ENCODE data around the gene GALNT8. TPM values are rescaled to one million over a fixed set of nuclear protein-coding genes. Genes with fewer than 3 reads are reported as not detected.
A peak's percentile ranks its signal among the peaks of the same experiment; 100 is the strongest.

The GALNT8 gene
- total and polyA plus RNA-seq, 4 experiments from 2014 or later, result 0.99 to 3.4 (median 1.6) TPM

GRCh38 chr12:4813741-4814140 lies 93.5 kb downstream of the GALNT8 start:
- ChIA-PET POLR2A (ENCODE audit: partially characterized antibody) (interaction anchor here (1.2 kb wide), 1 partner anchor 9 kb away, joined by 3 read pairs; no protein-coding TSS in a partner anchor), CTCF (ENCODE audit: partially characterized antibody) (interaction anchor here (1.2 to 3.7 kb wide), 2 partner anchors 36 to 41 kb away, joined by 3 to 16 read pairs; no protein-coding TSS in a partner anchor)
- no peak overlapping the region for H3K27ac ChIP-seq (ENCODE audit: low read depth, low read length)
- H3K4me1 ChIP-seq (ENCODE audit: insufficient read depth, low read length), result peaks cover 33% of the 10 kb centered on the region
- H3K36me3 Mint-ChIP-seq, result peaks cover 0 to 6% of the 10 kb centered on the region in 2 donors
- H3K4me3 ChIP-seq (ENCODE audit: low read length in 2 of 2), result no peak overlapping the region
- peaks cover 4 to 13% of the 10 kb centered on the region in 2 donors for H3K27me3 Mint-ChIP-seq
- H3K9me3 Mint-ChIP-seq, result no peaks in the 10 kb centered on the region
- H3K27me3 ChIP-seq (ENCODE audit: insufficient read depth, low read length), result no peaks in the 10 kb centered on the region
- H3K9me3 ChIP-seq (ENCODE audit: control insufficient read depth in 1 of 2, low read length in 2 of 2), result no peaks in the 10 kb centered on the region
- H3K4me3 Mint-ChIP-seq, result no peak overlapping the region
- H3K27ac Mint-ChIP-seq, result no peak overlapping the region
- DNase-seq, result no peak
- intact Hi-C loops (cut with micrococcal nuclease), result no loop called here
- H3K4me1 Mint-ChIP-seq, result peaks cover 28 to 71% (median 38%) of the 10 kb centered on the region in 4 donors
- H3K36me3 ChIP-seq (ENCODE audit: insufficient read depth, low read length), result no peaks in the 10 kb centered on the region

GRCh38 chr12:4814485-4814884 lies 94.3 kb downstream of the GALNT8 start:
- DNase-seq, result no peak
- Histone ChIP-seq H3K9me3 (ENCODE audit: control insufficient read depth in 1 of 2, low read length in 2 of 2) (no peaks in the 10 kb centered on the region), H3K36me3 (ENCODE audit: insufficient read depth, low read length) (no peaks in the 10 kb centered on the region), H3K27ac (ENCODE audit: low read depth, low read length) (no peak overlapping the region), H3K4me1 (ENCODE audit: insufficient read depth, low read length) (peaks cover 32% of the 10 kb centered on the region), H3K27me3 (ENCODE audit: insufficient read depth, low read length) (no peaks in the 10 kb centered on the region), H3K4me3 (ENCODE audit: low read length in 2 of 2) (no peak overlapping the region)
- H3K27ac Mint-ChIP-seq, result no peak overlapping the region
- H3K9me3 Mint-ChIP-seq, result no peaks in the 10 kb centered on the region
- CTCF ChIA-PET (ENCODE audit: partially characterized antibody), result interaction anchor here (1.2 to 3.7 kb wide), 2 partner anchors 35 to 40 kb away, joined by 3 to 16 read pairs; no protein-coding TSS in a partner anchor
- H3K4me3 Mint-ChIP-seq, result no peak overlapping the region
- intact Hi-C loops (cut with micrococcal nuclease), result no loop called here
- POLR2A ChIA-PET (ENCODE audit: partially characterized antibody), result interaction anchor here (0.9 kb wide), 1 partner anchor 10 kb away, joined by 3 read pairs; no protein-coding TSS in a partner anchor
- H3K36me3 Mint-ChIP-seq, result peaks cover 0 to 6% of the 10 kb centered on the region in 2 donors
- peaks cover 26 to 68% (median 35%) of the 10 kb centered on the region in 4 donors for H3K4me1 Mint-ChIP-seq
- peaks cover 4 to 13% of the 10 kb centered on the region in 2 donors for H3K27me3 Mint-ChIP-seq

- Mint-ChIP-seq H3K27me3 (peaks cover 0 to 4% of the 10 kb centered on the region in 2 donors), H3K9me3 (no peaks in the 10 kb centered on the region), H3K36me3 (no peaks in the 10 kb centered on the region), H3K4me1 (peaks cover 14 to 54% (median 24%) of the 10 kb centered on the region in 4 donors), H3K27ac (peak overlapping the region in 2 of 7 donors; percentile 3 to 42), H3K4me3 (peak overlapping the region in 2 of 8 donors; percentile 37 to 49)
- Histone ChIP-seq H3K27me3 (ENCODE audit: insufficient read depth, low read length) (no peaks in the 10 kb centered on the region), H3K9me3 (ENCODE audit: control insufficient read depth in 1 of 2, low read length in 2 of 2) (no peaks in the 10 kb centered on the region), H3K4me1 (ENCODE audit: insufficient read depth, low read length) (peaks cover 24% of the 10 kb centered on the region), H3K36me3 (ENCODE audit: insufficient read depth, low read length) (no peaks in the 10 kb centered on the region), H3K27ac (ENCODE audit: low read depth, low read length) (no peak overlapping the region), H3K4me3 (ENCODE audit: low read length in 2 of 2) (no peak overlapping the region)
- no peak for DNase-seq
- POLR2A ChIA-PET (ENCODE audit: partially characterized antibody), result no interaction called here
- intact Hi-C loops (cut with micrococcal nuclease), result no loop called here
- CTCF ChIA-PET (ENCODE audit: partially characterized antibody), result interaction anchor here (1.2 to 3.7 kb wide), 3 partner anchors 16 to 38 kb away, joined by 3 to 16 read pairs (median 4); no protein-coding TSS in a partner anchor
These were observed 96.7 kb downstream of the GALNT8 start for GRCh38 chr12:4816744-4817525.

- no peaks in the 10 kb centered on the region for H3K9me3 ChIP-seq (ENCODE audit: control insufficient read depth in 1 of 2, low read length in 2 of 2)
- CTCF ChIA-PET (ENCODE audit: partially characterized antibody), result interaction anchor here (1.4 kb wide), 2 partner anchors 31 to 38 kb away, joined by 3 to 4 read pairs; no protein-coding TSS in a partner anchor
- H3K36me3 ChIP-seq (ENCODE audit: insufficient read depth, low read length), result no peaks in the 10 kb centered on the region
- intact Hi-C loops (cut with micrococcal nuclease), result no loop called here
- H3K27me3 Mint-ChIP-seq, result peaks cover 0 to 4% of the 10 kb centered on the region in 2 donors
- H3K27ac Mint-ChIP-seq, result peak overlapping the region in 1 of 7 donors; percentile 44
- no peaks in the 10 kb centered on the region for H3K36me3 Mint-ChIP-seq
- no peak overlapping the region for H3K4me3 ChIP-seq (ENCODE audit: low read length in 2 of 2)
- DNase-seq, result no peak
- H3K27ac ChIP-seq (ENCODE audit: low read depth, low read length), result no peak overlapping the region
- H3K9me3 Mint-ChIP-seq, result no peaks in the 10 kb centered on the region
- POLR2A ChIA-PET (ENCODE audit: partially characterized antibody), result no interaction called here
- H3K27me3 ChIP-seq (ENCODE audit: insufficient read depth, low read length), result no peaks in the 10 kb centered on the region
- H3K4me3 Mint-ChIP-seq, result peak overlapping the region in 7 of 8 donors; percentile 33 to 66 (median 47)
- H3K4me1 ChIP-seq (ENCODE audit: insufficient read depth, low read length), result peaks cover 24% of the 10 kb centered on the region
- peaks cover 13 to 50% (median 21%) of the 10 kb centered on the region in 4 donors for H3K4me1 Mint-ChIP-seq
These were observed 97.7 kb downstream of the GALNT8 start for GRCh38 chr12:4817880-4818279.

- H3K4me3 Mint-ChIP-seq, result no peak overlapping the region
These were observed 99.5 kb downstream of the GALNT8 start for GRCh38 chr12:4819654-4820053.

GRCh38 chr12:4820971-4821370 lies 100.8 kb downstream of the GALNT8 start:
- H3K27me3 ChIP-seq (ENCODE audit: insufficient read depth, low read length), result no peaks in the 10 kb centered on the region
- peaks cover 0 to 2% of the 10 kb centered on the region in 2 donors for H3K27me3 Mint-ChIP-seq
- no peaks in the 10 kb centered on the region for H3K9me3 Mint-ChIP-seq
- intact Hi-C loops (cut with micrococcal nuclease), result no loop called here
- DNase-seq, result no peak
- peaks cover 39% of the 10 kb centered on the region for H3K4me1 ChIP-seq (ENCODE audit: insufficient read depth, low read length)
- ChIA-PET POLR2A (ENCODE audit: partially characterized antibody) (no interaction called here), CTCF (ENCODE audit: partially characterized antibody) (no interaction called here)
- H3K36me3 Mint-ChIP-seq, result no peaks in the 10 kb centered on the region
- no peak overlapping the region for H3K27ac ChIP-seq (ENCODE audit: low read depth, low read length)
- H3K27ac Mint-ChIP-seq, result peak overlapping the region in 1 of 7 donors; percentile 26
- H3K36me3 ChIP-seq (ENCODE audit: insufficient read depth, low read length), result no peaks in the 10 kb centered on the region
- H3K4me3 ChIP-seq (ENCODE audit: low read length in 2 of 2), result no peak overlapping the region
- peaks cover 26 to 51% (median 33%) of the 10 kb centered on the region in 4 donors for H3K4me1 Mint-ChIP-seq
- H3K4me3 Mint-ChIP-seq, result no peak overlapping the region
- H3K9me3 ChIP-seq (ENCODE audit: control insufficient read depth in 1 of 2, low read length in 2 of 2), result no peaks in the 10 kb centered on the region

More at GRCh38 chr12:4819654-4820053, 99.5 kb downstream of the GALNT8 start:
- H3K4me1 ChIP-seq (ENCODE audit: insufficient read depth, low read length), result peaks cover 26% of the 10 kb centered on the region
- no peaks in the 10 kb centered on the region for H3K36me3 ChIP-seq (ENCODE audit: insufficient read depth, low read length)
- H3K4me3 ChIP-seq (ENCODE audit: low read length in 2 of 2), result no peak overlapping the region
- Mint-ChIP-seq H3K27ac (no peak overlapping the region), H3K36me3 (no peaks in the 10 kb centered on the region), H3K9me3 (no peaks in the 10 kb centered on the region), H3K4me1 (peaks cover 16 to 51% (median 22%) of the 10 kb centered on the region in 4 donors), H3K27me3 (peaks cover 0 to 2% of the 10 kb centered on the region in 2 donors)
- intact Hi-C loops (cut with micrococcal nuclease), result no loop called here
- no peak for DNase-seq
- POLR2A ChIA-PET (ENCODE audit: partially characterized antibody), result interaction anchor here (1.1 kb wide), 1 partner anchor 12 kb away, joined by 5 read pairs; no protein-coding TSS in a partner anchor
- CTCF ChIA-PET (ENCODE audit: partially characterized antibody), result interaction anchor here (1.6 kb wide), 1 partner anchor 38 kb away, joined by 8 read pairs; no protein-coding TSS in a partner anchor
- no peaks in the 10 kb centered on the region for H3K9me3 ChIP-seq (ENCODE audit: control insufficient read depth in 1 of 2, low read length in 2 of 2)
- no peak overlapping the region for H3K27ac ChIP-seq (ENCODE audit: low read depth, low read length)
- H3K27me3 ChIP-seq (ENCODE audit: insufficient read depth, low read length), result no peaks in the 10 kb centered on the region

All from CD4-positive, alpha-beta memory T cell (primary cell).